A673 (cell line): ENCODE measurements around the gene PTK6.

Source experiments
- EZH2 ChIP-seq: fragments of 200-600 bp; sonication (generic); IDR thresholded peaks from 2 replicates; pipeline ENCODE4 v1.6.1; 2017; ENCODE audit warnings: borderline replicate concordance, low read depth, mild to moderate bottlenecking, mixed read lengths, antibody characterized with exemption, low read length; ENCODE audit not compliant: poor library complexity, severe bottlenecking
- TF ChIP-seq, protein P1 (sequence below): fragments of 300-800, 200-600 bp; sonication (generic); conservative IDR thresholded peaks from 2 replicates; pipeline ENCODE4 v1.5.1; 2017; ENCODE audit warnings: low read depth, mild to moderate bottlenecking, antibody characterized with exemption, low read length, moderate library complexity, mixed read lengths

DNA sequence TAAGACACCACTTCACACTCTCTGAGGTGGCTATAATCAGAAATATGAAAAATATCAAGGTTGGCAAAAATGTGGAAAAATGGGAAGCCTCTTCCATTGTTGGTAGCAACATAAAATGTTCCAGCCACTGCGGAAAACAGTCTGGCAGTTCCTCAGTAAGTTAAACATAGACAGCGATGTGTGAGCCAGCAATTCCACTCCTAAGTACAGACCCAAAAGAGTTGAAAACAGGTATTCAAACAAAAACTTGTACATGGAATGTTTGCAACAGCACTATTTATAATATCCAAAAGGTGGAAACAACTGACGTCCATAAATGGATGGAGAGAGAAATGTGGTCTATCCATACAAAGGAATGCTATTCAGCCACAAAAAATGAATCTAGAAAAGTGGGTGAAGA lies 24.0 kb downstream of the PTK6 start:
- TF ChIP-seq EZH2: no peak
- TF ChIP-seq, protein P1, sequence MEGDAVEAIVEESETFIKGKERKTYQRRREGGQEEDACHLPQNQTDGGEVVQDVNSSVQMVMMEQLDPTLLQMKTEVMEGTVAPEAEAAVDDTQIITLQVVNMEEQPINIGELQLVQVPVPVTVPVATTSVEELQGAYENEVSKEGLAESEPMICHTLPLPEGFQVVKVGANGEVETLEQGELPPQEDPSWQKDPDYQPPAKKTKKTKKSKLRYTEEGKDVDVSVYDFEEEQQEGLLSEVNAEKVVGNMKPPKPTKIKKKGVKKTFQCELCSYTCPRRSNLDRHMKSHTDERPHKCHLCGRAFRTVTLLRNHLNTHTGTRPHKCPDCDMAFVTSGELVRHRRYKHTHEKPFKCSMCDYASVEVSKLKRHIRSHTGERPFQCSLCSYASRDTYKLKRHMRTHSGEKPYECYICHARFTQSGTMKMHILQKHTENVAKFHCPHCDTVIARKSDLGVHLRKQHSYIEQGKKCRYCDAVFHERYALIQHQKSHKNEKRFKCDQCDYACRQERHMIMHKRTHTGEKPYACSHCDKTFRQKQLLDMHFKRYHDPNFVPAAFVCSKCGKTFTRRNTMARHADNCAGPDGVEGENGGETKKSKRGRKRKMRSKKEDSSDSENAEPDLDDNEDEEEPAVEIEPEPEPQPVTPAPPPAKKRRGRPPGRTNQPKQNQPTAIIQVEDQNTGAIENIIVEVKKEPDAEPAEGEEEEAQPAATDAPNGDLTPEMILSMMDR: no peak
